ENCODE results near the gene PCBP2. TPM values are rescaled to one million over a fixed set of nuclear protein-coding genes. Genes with fewer than 3 reads are reported as not detected.

Gene PCBP2
- total RNA-seq, 2 experiments from 2014 or later: 813 to 836 TPM

- CTCF ChIA-PET: interaction anchor here (1.7 kb wide), 1 partner anchor 153 kb away, joined by 6 read pairs; no protein-coding TSS in a partner anchor
- H3K4me1 Mint-ChIP-seq (ENCODE audit: low read depth): peaks cover 28% of the 10 kb centered on the region
- peaks cover 18% of the 10 kb centered on the region for H3K36me3 Mint-ChIP-seq (ENCODE audit: low read depth)
- no peak overlapping the region for H3K4me3 Mint-ChIP-seq
- POLR2A ChIA-PET: no interaction called here
- no peak for ATAC-seq
- no peak for DNase-seq
- H3K27ac Mint-ChIP-seq: peak overlapping the region; percentile 33
- H3K9me3 Mint-ChIP-seq (ENCODE audit: insufficient read depth): no peaks in the 10 kb centered on the region
- no peaks in the 10 kb centered on the region for H3K27me3 Mint-ChIP-seq (ENCODE audit: low read depth)
Observed at GRCh38 chr12:53505086-53505485, 53.2 kb downstream of the PCBP2 start.

- Mint-ChIP-seq H3K27ac (peak overlapping the region; percentile 33), H3K27me3 (ENCODE audit: low read depth) (no peaks in the 10 kb centered on the region), H3K4me3 (no peak overlapping the region), H3K4me1 (ENCODE audit: low read depth) (peaks cover 26% of the 10 kb centered on the region), H3K9me3 (ENCODE audit: insufficient read depth) (no peaks in the 10 kb centered on the region), H3K36me3 (ENCODE audit: low read depth) (peaks cover 18% of the 10 kb centered on the region)
- ATAC-seq (no peak), DNase-seq (no peak)
- CTCF ChIA-PET: interaction anchor here (0.9 to 1.7 kb wide), 2 partner anchors 153 to 181 kb away, joined by 3 to 6 read pairs; no protein-coding TSS in a partner anchor
- POLR2A ChIA-PET: no interaction called here
Observed at GRCh38 chr12:53505555-53506449, 53.9 kb downstream of the PCBP2 start.

GRCh38 chr12:53506450-53506785, 54.5 kb downstream of the PCBP2 start:
- POLR2A ChIA-PET: no interaction called here

GRCh38 chr12:53506881-53507602, 55.1 kb downstream of the PCBP2 start, which contains the start of gene NPFF:
Gene NPFF, minus strand, starts transcription at chr12:53507484. Its CDS starts 10 bp downstream, at chr12:53507474.
- peak within 1 kb of the TSS; percentile 72 for H3K27ac Mint-ChIP-seq
- POLR2A ChIA-PET: no interaction called here
- H3K4me3 Mint-ChIP-seq: no peak within 1 kb of the TSS
- no peak for DNase-seq
- H3K27me3 Mint-ChIP-seq (ENCODE audit: low read depth): no peaks in the 10 kb centered on the region
- no peaks in the 10 kb centered on the region for H3K9me3 Mint-ChIP-seq (ENCODE audit: insufficient read depth)
- ATAC-seq: no peak
- CTCF ChIA-PET: interaction anchor here (1.7 to 5.0 kb wide), 4 partner anchors 25 to 161 kb away, joined by 6 to 49 read pairs (median 16); no protein-coding TSS in a partner anchor
- H3K36me3 Mint-ChIP-seq (ENCODE audit: low read depth): peaks cover 18% of the 10 kb centered on the region
- peaks cover 24% of the 10 kb centered on the region for H3K4me1 Mint-ChIP-seq (ENCODE audit: low read depth)

More at GRCh38 chr12:53506450-53506785, 54.5 kb downstream of the PCBP2 start:
- DNase-seq: no peak
- CTCF ChIA-PET: interaction anchor here (0.9 to 1.7 kb wide), 2 partner anchors 154 to 181 kb away, joined by 3 to 6 read pairs; no protein-coding TSS in a partner anchor
- peaks cover 18% of the 10 kb centered on the region for H3K36me3 Mint-ChIP-seq (ENCODE audit: low read depth)
- H3K4me3 Mint-ChIP-seq: no peak overlapping the region
- no peak overlapping the region for H3K27ac Mint-ChIP-seq
- ATAC-seq: no peak
- H3K9me3 Mint-ChIP-seq (ENCODE audit: insufficient read depth): no peaks in the 10 kb centered on the region
- no peaks in the 10 kb centered on the region for H3K27me3 Mint-ChIP-seq (ENCODE audit: low read depth)
- H3K4me1 Mint-ChIP-seq (ENCODE audit: low read depth): peaks cover 27% of the 10 kb centered on the region

- DNase-seq (no peak), ATAC-seq (no peak)
- H3K9me3 Mint-ChIP-seq (ENCODE audit: insufficient read depth): no peaks in the 10 kb centered on the region
- H3K4me1 Mint-ChIP-seq (ENCODE audit: low read depth): peaks cover 19% of the 10 kb centered on the region
- no peak overlapping the region for H3K4me3 Mint-ChIP-seq
- H3K27ac Mint-ChIP-seq: peak overlapping the region; percentile 72
- ChIA-PET CTCF (interaction anchor here (1.2 to 5.0 kb wide), 5 partner anchors 25 to 296 kb away, joined by 4 to 49 read pairs (median 12); no protein-coding TSS in a partner anchor), POLR2A (no interaction called here)
- H3K27me3 Mint-ChIP-seq (ENCODE audit: low read depth): no peaks in the 10 kb centered on the region
- H3K36me3 Mint-ChIP-seq (ENCODE audit: low read depth): peaks cover 18% of the 10 kb centered on the region
Observed at GRCh38 chr12:53507603-53507885, 55.6 kb downstream of the PCBP2 start.

GRCh38 chr12:53508534-53509170, 56.8 kb downstream of the PCBP2 start:
- ChIA-PET POLR2A (interaction anchor here (0.5 to 1.2 kb wide), 5 partner anchors 8 to 313 kb away, joined by 3 read pairs; no protein-coding TSS in a partner anchor), CTCF (interaction anchor here (0.6 to 5.0 kb wide), 33 partner anchors 9 to 1488 kb away, joined by 3 to 78 read pairs (median 5); partner anchors contain the start of genes AMHR2, ATF7, ATP5MC2 and MAP3K12)
- DNase-seq (peak; percentile 91), ATAC-seq (peak; percentile 97)
- Mint-ChIP-seq H3K9me3 (ENCODE audit: insufficient read depth) (no peaks in the 10 kb centered on the region), H3K27ac (peak overlapping the region; percentile 81), H3K4me1 (ENCODE audit: low read depth) (peaks cover 18% of the 10 kb centered on the region), H3K36me3 (ENCODE audit: low read depth) (peaks cover 18% of the 10 kb centered on the region), H3K4me3 (no peak overlapping the region), H3K27me3 (ENCODE audit: low read depth) (no peaks in the 10 kb centered on the region)

GRCh38 chr12:53510181-53510812, 58.4 kb downstream of the PCBP2 start:
- DNase-seq (no peak), ATAC-seq (no peak)
- POLR2A ChIA-PET: interaction anchor here (0.7 kb wide), 2 partner anchors 9 to 41 kb away, joined by 3 read pairs; partner anchors contain the start of gene TARBP2
- peaks cover 21% of the 10 kb centered on the region for H3K36me3 Mint-ChIP-seq (ENCODE audit: low read depth)
- H3K4me3 Mint-ChIP-seq: no peak overlapping the region
- H3K27me3 Mint-ChIP-seq (ENCODE audit: low read depth): no peaks in the 10 kb centered on the region
- H3K4me1 Mint-ChIP-seq (ENCODE audit: low read depth): peaks cover 21% of the 10 kb centered on the region
- CTCF ChIA-PET: interaction anchor here (0.9 to 5.0 kb wide), 8 partner anchors 9 to 412 kb away, joined by 3 to 78 read pairs (median 8); partner anchors contain the start of gene TARBP2
- H3K9me3 Mint-ChIP-seq (ENCODE audit: insufficient read depth): no peaks in the 10 kb centered on the region
- no peak overlapping the region for H3K27ac Mint-ChIP-seq

- Mint-ChIP-seq H3K27ac (peak overlapping the region; percentile 62), H3K4me1 (ENCODE audit: low read depth) (peaks cover 23% of the 10 kb centered on the region), H3K36me3 (ENCODE audit: low read depth) (peaks cover 26% of the 10 kb centered on the region), H3K27me3 (ENCODE audit: low read depth) (no peaks in the 10 kb centered on the region), H3K4me3 (no peak overlapping the region), H3K9me3 (ENCODE audit: insufficient read depth) (no peaks in the 10 kb centered on the region)
- ATAC-seq (no peak), DNase-seq (no peak)
- CTCF ChIA-PET: no interaction called here
- POLR2A ChIA-PET: interaction anchor here (0.6 kb wide), 1 partner anchor 192 kb away, joined by 3 read pairs; the partner anchor contains the start of gene AAAS
Observed at GRCh38 chr12:53513712-53514410, 62.0 kb downstream of the PCBP2 start.

- ChIA-PET CTCF (interaction anchor here (1.3 to 2.4 kb wide), 5 partner anchors 14 to 162 kb away, joined by 3 to 10 read pairs (median 4); partner anchors contain the start of genes ATP5MC2 and TARBP2), POLR2A (no interaction called here)
- Mint-ChIP-seq H3K27ac (no peak overlapping the region), H3K4me1 (ENCODE audit: low read depth) (peaks cover 18% of the 10 kb centered on the region), H3K4me3 (no peak overlapping the region), H3K27me3 (ENCODE audit: low read depth) (no peaks in the 10 kb centered on the region), H3K9me3 (ENCODE audit: insufficient read depth) (no peaks in the 10 kb centered on the region), H3K36me3 (ENCODE audit: low read depth) (peaks cover 26% of the 10 kb centered on the region)
- ATAC-seq: no peak
- DNase-seq: no peak
Observed at GRCh38 chr12:53514628-53515290, 62.9 kb downstream of the PCBP2 start.

GRCh38 chr12:53515291-53515680, 63.4 kb downstream of the PCBP2 start:
- ChIA-PET CTCF (interaction anchor here (0.6 to 2.4 kb wide), 7 partner anchors 15 to 337 kb away, joined by 3 to 10 read pairs (median 3); partner anchors contain the start of genes ATP5MC2 and TARBP2), POLR2A (no interaction called here)
- DNase-seq: no peak
- Mint-ChIP-seq H3K27ac (no peak overlapping the region), H3K4me3 (no peak overlapping the region), H3K27me3 (ENCODE audit: low read depth) (no peaks in the 10 kb centered on the region), H3K9me3 (ENCODE audit: insufficient read depth) (no peaks in the 10 kb centered on the region), H3K4me1 (ENCODE audit: low read depth) (peaks cover 20% of the 10 kb centered on the region), H3K36me3 (ENCODE audit: low read depth) (peaks cover 26% of the 10 kb centered on the region)
- no peak for ATAC-seq
